ENCODE results near the gene TMEM135.

The TMEM135 gene

DNA sequence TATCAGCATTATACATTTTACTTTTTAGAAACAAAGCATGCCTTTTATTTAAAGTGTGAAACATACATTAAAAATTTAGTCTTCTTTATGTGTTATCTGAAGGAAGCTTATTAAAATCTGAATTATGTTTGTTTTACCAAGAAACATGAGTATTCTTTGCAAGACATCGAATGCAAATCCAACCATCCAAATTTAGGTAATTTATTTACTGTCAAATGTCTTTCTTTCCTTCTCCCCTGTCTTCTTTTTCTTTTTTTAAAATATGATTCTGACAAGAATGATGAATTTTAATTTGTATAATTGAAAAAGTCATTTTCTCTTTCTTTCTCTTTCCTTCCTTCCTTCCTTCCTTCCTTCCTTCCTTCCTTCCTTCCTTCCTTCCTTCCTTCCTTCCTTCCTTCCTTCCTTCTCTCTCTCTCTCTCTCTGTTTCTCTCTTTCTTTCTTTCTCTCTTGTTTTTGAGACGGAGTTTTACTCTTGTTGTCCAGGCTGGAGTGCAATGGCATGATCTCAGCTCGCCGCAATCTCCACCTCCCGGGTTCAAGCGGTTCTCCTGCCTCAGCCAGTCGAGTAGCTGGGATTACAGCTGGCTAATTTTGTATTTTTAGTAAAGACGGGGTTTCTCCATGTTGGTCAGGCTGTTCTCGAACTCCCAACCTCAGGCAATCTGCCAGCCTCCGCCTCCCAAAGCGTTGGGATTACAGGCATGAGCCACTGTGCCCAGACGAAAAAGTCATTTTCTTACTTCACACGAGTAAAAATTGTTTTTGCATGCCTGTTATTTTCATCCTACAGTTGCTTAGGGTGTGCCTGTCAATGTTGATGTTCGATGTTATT, 157.5 kb downstream of the TMEM135 start:
- no peaks in the 10 kb centered on the region for H3K36me3 ChIP-seq (ENCODE audit: insufficient read depth, low read length)
- H3K4me1 ChIP-seq (ENCODE audit: insufficient read depth, low read length) = peaks cover 5% of the 10 kb centered on the region
- no peak overlapping the region for H3K9ac ChIP-seq (ENCODE audit: low read depth, low read length)
- no peaks in the 10 kb centered on the region for H3K27me3 ChIP-seq (ENCODE audit: insufficient read depth, low read length)
- no peak overlapping the region for H3K27ac ChIP-seq (ENCODE audit: low read depth, low read length)
- no peak overlapping the region for H3K4me3 ChIP-seq (ENCODE audit: low read length)
- no peaks in the 10 kb centered on the region for H3K9me3 ChIP-seq (ENCODE audit: insufficient read depth, low read depth, low read length)
- 91% methylated on average over 13 of the region's 14 CpGs for WGBS

DNA sequence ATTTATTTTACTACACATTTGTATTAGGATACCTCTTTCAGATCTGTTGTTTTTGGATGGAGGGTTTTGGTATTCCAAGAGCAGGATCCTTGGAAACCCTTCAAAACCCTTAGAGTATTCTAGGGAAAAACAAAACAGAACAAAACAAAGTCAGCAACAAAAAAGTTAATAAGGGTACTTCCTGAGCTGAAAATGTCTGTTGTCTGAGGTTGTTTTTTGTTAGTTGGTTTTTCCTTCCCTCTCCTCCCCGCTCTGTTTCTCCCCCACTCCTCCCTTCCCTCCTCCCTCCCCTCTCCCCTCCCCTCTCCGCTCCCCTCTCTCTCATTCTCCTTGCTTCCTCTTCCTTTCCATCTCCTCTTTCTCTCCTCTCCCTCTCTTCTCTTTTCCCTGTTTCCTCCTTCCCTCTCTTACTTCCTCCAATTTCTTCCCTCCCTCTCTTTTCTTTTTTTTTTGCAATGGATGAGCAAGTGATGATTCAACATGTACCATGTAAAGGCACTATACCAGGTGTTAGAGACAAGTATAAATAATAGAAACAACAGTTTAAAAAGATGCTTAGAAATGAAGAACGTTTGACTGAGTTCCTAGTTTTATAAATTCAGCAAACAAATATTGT, 160.6 kb downstream of the TMEM135 start:
- no peaks in the 10 kb centered on the region for H3K9me3 ChIP-seq (ENCODE audit: insufficient read depth, low read depth, low read length)
- no peak overlapping the region for H3K4me3 ChIP-seq (ENCODE audit: low read length)
- H3K27me3 ChIP-seq (ENCODE audit: insufficient read depth, low read length) = no peaks in the 10 kb centered on the region
- H3K4me1 ChIP-seq (ENCODE audit: insufficient read depth, low read length) = peaks cover 5% of the 10 kb centered on the region
- no peak overlapping the region for H3K27ac ChIP-seq (ENCODE audit: low read depth, low read length)
- no peak overlapping the region for H3K9ac ChIP-seq (ENCODE audit: low read depth, low read length)
- H3K36me3 ChIP-seq (ENCODE audit: insufficient read depth, low read length) = no peaks in the 10 kb centered on the region
- WGBS = 60% methylated on average over 2 of the region's 3 CpGs

DNA sequence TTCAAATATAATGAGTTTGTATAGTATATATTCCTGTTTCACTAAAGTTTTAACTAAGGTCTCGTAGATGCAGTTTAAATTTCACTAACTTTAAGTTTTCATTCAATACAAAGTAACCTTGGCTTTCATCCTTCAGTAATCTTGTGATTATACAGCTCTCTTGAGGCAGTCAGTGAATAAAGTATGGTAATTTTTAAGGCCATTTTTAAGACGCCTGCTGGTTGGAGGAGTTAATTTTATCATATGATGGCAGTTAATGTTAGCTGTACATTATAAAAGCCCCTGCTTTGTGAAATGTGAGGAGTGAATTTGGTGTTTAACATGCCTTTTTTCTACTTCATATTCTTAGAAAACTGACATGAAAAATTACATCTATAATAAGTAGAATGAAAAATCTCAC, 163.6 kb downstream of the TMEM135 start:
- no peak overlapping the region for H3K27ac ChIP-seq (ENCODE audit: low read depth, low read length)
- no peaks in the 10 kb centered on the region for H3K9me3 ChIP-seq (ENCODE audit: insufficient read depth, low read depth, low read length)
- H3K27me3 ChIP-seq (ENCODE audit: insufficient read depth, low read length) = no peaks in the 10 kb centered on the region
- H3K36me3 ChIP-seq (ENCODE audit: insufficient read depth, low read length) = no peaks in the 10 kb centered on the region
- no peak overlapping the region for H3K4me3 ChIP-seq (ENCODE audit: low read length)
- H3K9ac ChIP-seq (ENCODE audit: low read depth, low read length) = no peak overlapping the region
- peaks cover 5% of the 10 kb centered on the region for H3K4me1 ChIP-seq (ENCODE audit: insufficient read depth, low read length)
- WGBS = 88% methylated on average over 1 of the region's 2 CpGs

DNA sequence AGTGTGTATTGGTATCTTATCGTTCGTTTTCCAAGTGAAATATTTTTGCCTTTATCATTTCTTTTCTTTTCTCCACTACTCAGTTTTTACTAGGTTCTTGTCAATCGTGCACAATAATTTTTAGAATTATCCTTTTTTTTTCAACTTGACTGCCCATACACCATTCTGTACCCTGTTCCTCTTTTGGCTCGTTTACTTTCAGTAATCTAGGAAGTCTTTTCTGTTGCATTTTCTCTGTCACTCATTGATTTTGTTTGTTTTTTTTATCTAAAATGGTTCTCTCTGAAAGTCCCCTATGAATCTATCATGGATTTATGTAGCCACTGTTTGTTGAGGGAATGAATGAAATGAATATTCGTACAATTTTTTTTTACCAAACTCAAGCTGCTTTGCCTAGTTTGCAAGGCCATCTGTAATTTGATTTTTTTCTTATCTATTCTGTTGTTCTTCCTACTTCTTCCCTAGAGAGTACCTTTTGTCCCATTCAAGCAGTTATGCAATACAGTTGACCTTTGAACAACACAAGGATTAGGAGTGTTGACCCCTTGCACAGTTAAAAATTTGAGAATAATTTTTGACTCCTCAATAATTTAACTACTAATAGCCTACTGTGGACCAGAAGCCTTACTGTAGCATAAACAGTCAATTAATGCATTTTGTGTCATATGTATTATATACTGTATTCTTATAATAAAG, 166.3 kb downstream of the TMEM135 start:
- Histone ChIP-seq H3K9ac (ENCODE audit: low read depth, low read length) (no peak overlapping the region), H3K9me3 (ENCODE audit: insufficient read depth, low read depth, low read length) (no peaks in the 10 kb centered on the region), H3K27ac (ENCODE audit: low read depth, low read length) (no peak overlapping the region), H3K27me3 (ENCODE audit: insufficient read depth, low read length) (no peaks in the 10 kb centered on the region), H3K4me3 (ENCODE audit: low read length) (no peak overlapping the region), H3K36me3 (ENCODE audit: insufficient read depth, low read length) (no peaks in the 10 kb centered on the region), H3K4me1 (ENCODE audit: insufficient read depth, low read length) (no peaks in the 10 kb centered on the region)
- 84% methylated on average over 5 of the region's 5 CpGs for WGBS

DNA sequence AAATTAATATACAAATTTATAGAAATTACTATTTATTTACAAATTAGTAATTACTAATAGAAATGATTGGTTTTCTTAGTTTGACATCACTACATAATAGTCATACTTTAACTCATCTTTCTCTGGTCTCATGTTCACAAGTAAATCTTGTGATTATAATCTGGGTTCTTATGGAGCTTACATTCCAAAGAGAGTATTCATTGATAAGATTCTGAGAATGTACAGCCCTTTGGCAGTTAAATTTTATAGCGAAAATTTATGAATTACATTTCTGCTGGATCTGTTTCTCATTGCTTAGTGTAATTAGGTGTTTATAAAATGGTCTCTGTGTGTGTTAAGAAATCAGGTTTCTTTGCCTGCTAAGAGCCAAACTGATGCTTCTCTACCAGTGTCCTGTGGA, 175.2 kb downstream of the TMEM135 start:
- 91% methylated on average over 1 of the region's 1 CpG for whole genome bisulfite sequencing
- H3K4me1 ChIP-seq (ENCODE audit: insufficient read depth, low read length) = no peaks in the 10 kb centered on the region; the same call in 1 of the 2 replicates
- H3K9me3 ChIP-seq (ENCODE audit: insufficient read depth, low read depth, low read length) = no peaks in the 10 kb centered on the region
- no peak overlapping the region for H3K4me3 ChIP-seq (ENCODE audit: low read length)
- no peak overlapping the region for H3K27ac ChIP-seq (ENCODE audit: low read depth, low read length)
- no peaks in the 10 kb centered on the region for H3K36me3 ChIP-seq (ENCODE audit: insufficient read depth, low read length)
- no peaks in the 10 kb centered on the region for H3K27me3 ChIP-seq (ENCODE audit: insufficient read depth, low read length)
- no peak overlapping the region for H3K9ac ChIP-seq (ENCODE audit: low read depth, low read length)

DNA sequence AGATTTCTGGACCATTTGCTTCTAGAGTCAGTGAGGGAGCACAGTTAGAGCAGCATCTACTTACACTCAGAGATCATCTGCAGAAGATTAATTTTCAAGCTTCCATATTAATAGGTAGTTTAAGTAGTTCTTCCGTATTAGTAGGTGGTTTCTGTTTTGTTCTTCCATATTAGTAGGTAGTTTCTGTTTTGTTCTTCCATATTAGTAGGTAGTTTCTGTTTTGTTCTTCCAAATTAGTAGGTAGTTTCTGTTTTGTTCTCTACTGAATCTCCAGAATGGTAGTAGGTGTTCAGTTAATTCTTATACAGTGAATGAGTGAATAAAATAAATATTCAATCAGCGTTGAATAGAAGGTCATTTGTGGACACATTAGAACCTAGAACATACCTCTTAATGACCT, 175.7 kb downstream of the TMEM135 start:
- WGBS = 82% methylated on average over 1 of the region's 2 CpGs
- H3K9ac ChIP-seq (ENCODE audit: low read depth, low read length) = no peak overlapping the region
- H3K9me3 ChIP-seq (ENCODE audit: insufficient read depth, low read depth, low read length) = no peaks in the 10 kb centered on the region
- H3K27ac ChIP-seq (ENCODE audit: low read depth, low read length) = no peak overlapping the region
- no peaks in the 10 kb centered on the region for H3K27me3 ChIP-seq (ENCODE audit: insufficient read depth, low read length)
- H3K4me1 ChIP-seq (ENCODE audit: insufficient read depth, low read length) = no peaks in the 10 kb centered on the region; the same call in 1 of the 2 replicates
- H3K36me3 ChIP-seq (ENCODE audit: insufficient read depth, low read length) = no peaks in the 10 kb centered on the region
- H3K4me3 ChIP-seq (ENCODE audit: low read length) = no peak overlapping the region

DNA sequence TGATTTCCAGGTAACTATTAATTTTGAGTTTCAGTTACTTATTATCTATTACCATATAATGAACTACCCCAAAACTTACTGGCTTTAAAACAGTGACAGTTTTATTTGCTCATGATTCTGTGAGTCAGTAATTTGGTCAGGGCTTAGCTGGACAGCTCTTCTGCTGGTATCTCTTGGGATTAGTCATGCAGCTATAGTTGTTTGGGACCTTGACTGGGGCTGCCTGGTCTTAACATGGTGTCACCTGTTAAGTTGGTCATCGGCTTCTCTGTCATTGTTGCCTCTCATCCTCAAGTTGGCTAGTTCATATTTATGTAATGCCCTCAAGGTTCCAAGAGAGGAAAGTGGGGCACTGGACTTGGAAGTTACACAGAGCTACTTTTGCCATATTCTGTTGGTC, 177.5 kb downstream of the TMEM135 start:
- no peaks in the 10 kb centered on the region for H3K9me3 ChIP-seq (ENCODE audit: insufficient read depth, low read depth, low read length)
- no peak overlapping the region for H3K27ac ChIP-seq (ENCODE audit: low read depth, low read length)

DNA sequence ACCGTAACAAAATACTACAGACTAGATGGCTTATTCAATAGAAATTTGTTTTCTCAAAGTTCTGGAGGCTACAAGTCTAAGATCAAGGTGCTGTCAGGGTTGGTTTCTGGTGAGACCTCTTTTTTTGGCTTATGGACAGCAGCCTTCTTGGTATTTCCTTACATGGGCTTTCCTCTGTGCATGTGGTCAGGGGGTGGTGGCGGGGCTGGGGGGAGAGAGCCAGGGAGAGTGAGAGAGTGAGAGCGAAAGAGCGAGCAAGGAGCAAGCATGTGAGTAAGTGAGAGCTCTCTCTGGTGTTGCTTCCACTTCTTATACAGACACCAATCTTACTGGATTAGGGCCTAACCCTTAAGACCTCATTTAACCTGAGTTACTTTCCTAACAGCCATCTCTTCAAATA, 181.5 kb downstream of the TMEM135 start:
- no peaks in the 10 kb centered on the region for H3K9me3 ChIP-seq (ENCODE audit: insufficient read depth, low read depth, low read length)
- no peak overlapping the region for H3K9ac ChIP-seq (ENCODE audit: low read depth, low read length)
- no peaks in the 10 kb centered on the region; the same call in 1 of the 2 replicates for H3K4me1 ChIP-seq (ENCODE audit: insufficient read depth, low read length)
- 73% methylated on average over 3 of the region's 4 CpGs for WGBS
- no peak overlapping the region for H3K27ac ChIP-seq (ENCODE audit: low read depth, low read length)
- no peaks in the 10 kb centered on the region for H3K36me3 ChIP-seq (ENCODE audit: insufficient read depth, low read length)
- H3K4me3 ChIP-seq (ENCODE audit: low read length) = no peak overlapping the region
- H3K27me3 ChIP-seq (ENCODE audit: insufficient read depth, low read length) = no peaks in the 10 kb centered on the region

More for the DNA sequence above, 177.5 kb downstream of the TMEM135 start:
- Histone ChIP-seq H3K36me3 (ENCODE audit: insufficient read depth, low read length) (no peaks in the 10 kb centered on the region), H3K4me1 (ENCODE audit: insufficient read depth, low read length) (no peaks in the 10 kb centered on the region; the same call in 1 of the 2 replicates), H3K4me3 (ENCODE audit: low read length) (no peak overlapping the region), H3K27me3 (ENCODE audit: insufficient read depth, low read length) (no peaks in the 10 kb centered on the region), H3K9ac (ENCODE audit: low read depth, low read length) (no peak overlapping the region)
- WGBS = 96% methylated on average over 1 of the region's 1 CpG

DNA sequence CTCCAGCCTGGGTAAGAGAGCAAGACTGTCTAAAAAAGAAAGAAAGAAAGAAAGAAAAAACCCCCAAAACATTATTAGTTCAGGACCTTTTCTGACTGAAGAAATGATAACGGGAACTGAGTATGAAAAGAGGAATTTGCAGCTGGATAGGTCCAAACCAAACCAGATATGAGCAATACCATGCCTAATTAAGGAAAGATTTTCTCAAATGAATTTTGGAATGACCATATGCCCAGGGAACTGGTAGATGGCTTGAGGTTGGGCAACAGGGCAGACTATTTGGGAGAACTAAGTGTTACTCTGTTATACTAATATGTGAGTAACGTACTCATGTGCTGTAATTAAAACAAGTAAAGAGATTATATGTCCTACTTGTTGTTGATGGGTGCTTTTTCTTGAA, 186.1 kb downstream of the TMEM135 start:
- Histone ChIP-seq H3K36me3 (ENCODE audit: insufficient read depth, low read length) (no peaks in the 10 kb centered on the region), H3K4me1 (ENCODE audit: insufficient read depth, low read length) (no peaks in the 10 kb centered on the region), H3K9me3 (ENCODE audit: insufficient read depth, low read depth, low read length) (no peaks in the 10 kb centered on the region), H3K9ac (ENCODE audit: low read depth, low read length) (no peak overlapping the region), H3K27me3 (ENCODE audit: insufficient read depth, low read length) (no peaks in the 10 kb centered on the region), H3K4me3 (ENCODE audit: low read length) (no peak overlapping the region), H3K27ac (ENCODE audit: low read depth, low read length) (no peak overlapping the region)
- 96% methylated on average over 2 of the region's 2 CpGs for WGBS

DNA sequence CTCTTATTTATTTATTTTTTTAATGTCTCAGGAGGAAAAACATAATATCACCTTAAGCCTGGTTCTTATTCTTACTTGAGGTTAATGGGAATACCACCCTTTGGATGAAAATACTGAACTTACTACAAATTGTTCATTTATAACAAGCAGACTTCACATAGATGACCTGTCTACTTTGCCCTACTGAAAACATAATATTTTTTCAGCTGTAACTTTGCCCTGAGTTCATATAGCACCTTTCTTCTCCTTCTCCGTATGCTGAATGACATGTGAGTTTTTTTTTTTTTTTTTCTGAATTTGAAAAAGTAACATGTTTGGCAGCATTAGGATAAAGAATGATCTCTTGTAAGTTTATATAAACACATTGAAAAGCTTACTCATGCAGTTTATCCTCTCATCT, 186.8 kb downstream of the TMEM135 start:
- H3K27me3 ChIP-seq (ENCODE audit: insufficient read depth, low read length) = no peaks in the 10 kb centered on the region
- no CpG with 5 or more reads among the region's 1 CpG for WGBS
- no peaks in the 10 kb centered on the region for H3K4me1 ChIP-seq (ENCODE audit: insufficient read depth, low read length)
- H3K9ac ChIP-seq (ENCODE audit: low read depth, low read length) = no peak overlapping the region
- H3K27ac ChIP-seq (ENCODE audit: low read depth, low read length) = no peak overlapping the region
- H3K9me3 ChIP-seq (ENCODE audit: insufficient read depth, low read depth, low read length) = no peaks in the 10 kb centered on the region
- no peak overlapping the region for H3K4me3 ChIP-seq (ENCODE audit: low read length)
- H3K36me3 ChIP-seq (ENCODE audit: insufficient read depth, low read length) = no peaks in the 10 kb centered on the region

DNA sequence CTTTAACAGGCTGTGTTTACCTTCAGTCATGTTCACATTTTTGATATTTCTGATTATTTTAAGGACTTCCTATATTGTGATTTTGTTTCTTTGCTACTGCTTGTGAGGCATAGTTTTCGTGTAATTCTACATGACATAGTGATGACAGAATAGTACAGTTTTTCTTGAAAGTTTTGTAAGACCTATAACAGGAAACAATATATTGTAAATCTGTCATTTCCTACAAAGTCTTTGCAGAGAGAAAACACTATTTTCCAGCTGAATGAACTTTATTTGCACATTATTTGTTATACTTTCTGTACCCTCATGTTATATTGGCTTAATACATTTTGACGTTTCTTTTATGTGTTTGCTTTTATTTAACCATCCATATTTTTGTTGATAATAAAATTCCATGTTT, 191.1 kb downstream of the TMEM135 start:
- 80% methylated on average over 1 of the region's 2 CpGs for WGBS
- Histone ChIP-seq H3K36me3 (ENCODE audit: insufficient read depth, low read length) (no peaks in the 10 kb centered on the region), H3K9me3 (ENCODE audit: insufficient read depth, low read depth, low read length) (peaks cover 9% of the 10 kb centered on the region; the same call in 1 of the 2 replicates), H3K4me3 (ENCODE audit: low read length) (no peak overlapping the region), H3K27ac (ENCODE audit: low read depth, low read length) (no peak overlapping the region), H3K27me3 (ENCODE audit: insufficient read depth, low read length) (no peaks in the 10 kb centered on the region), H3K4me1 (ENCODE audit: insufficient read depth, low read length) (no peaks in the 10 kb centered on the region), H3K9ac (ENCODE audit: low read depth, low read length) (no peak overlapping the region)
